ENCODE measurements around the gene PADI2.

DNA sequence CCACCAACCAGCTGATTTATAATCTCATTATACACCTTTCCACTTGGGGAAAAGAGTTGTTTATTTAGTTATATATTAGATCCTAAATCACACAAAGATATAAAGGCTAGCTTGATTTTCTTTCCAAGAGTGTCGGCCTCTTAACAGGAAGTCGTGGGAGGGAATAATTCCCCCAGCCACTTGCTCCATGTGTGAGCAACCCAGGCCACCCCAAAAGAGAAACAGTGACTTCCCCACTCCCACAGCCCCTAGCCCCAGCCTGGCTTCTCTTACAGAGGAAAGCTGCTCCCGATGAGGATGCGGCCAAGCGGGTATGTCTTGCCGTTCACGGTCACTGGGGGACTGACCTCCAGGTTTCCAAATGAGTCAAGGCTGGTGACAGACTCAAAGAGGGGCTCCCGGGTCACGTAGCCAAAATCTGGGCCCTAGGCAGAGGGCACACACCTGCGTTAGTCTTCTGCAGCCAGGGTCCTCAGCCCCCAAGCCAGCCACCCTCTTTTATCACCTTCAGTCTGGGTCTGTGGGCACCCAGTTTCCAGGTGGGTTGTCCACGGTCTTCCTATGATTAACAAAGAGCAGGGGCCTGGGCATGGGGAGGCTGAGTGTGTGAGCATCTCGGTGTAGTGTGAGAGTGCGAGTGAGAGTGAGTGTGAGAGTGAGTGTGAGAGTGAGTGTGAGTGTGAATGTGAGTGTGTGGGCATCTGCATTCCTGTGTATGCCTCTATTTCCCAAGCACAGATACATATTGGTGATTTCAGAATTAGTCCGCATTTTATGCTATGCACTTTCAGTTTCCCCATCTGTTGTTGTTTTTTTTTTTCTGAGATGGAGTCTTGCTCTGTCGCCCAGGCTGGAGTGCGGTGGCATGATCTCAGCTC, 40.0 kb downstream of the PADI2 start:
- TF ChIP-seq CTCF (IDR thresholded peaks at IDR 0.05 in 4 of 5, conservative IDR thresholded peaks at IDR 0.05 in 1 of 5) (no peak), POLR2A (IDR thresholded peaks at IDR 0.05) (no peak)

Data from gastrocnemius medialis (tissue), 4 donors.